NB4 (cell line): ENCODE data around the gene SLC39A13.

Experiments
- POLR2A ChIP-seq: IDR thresholded peaks from 2 replicates; pipeline ENCODE4 v1.6.1; 2011; ENCODE audit warnings: mild to moderate bottlenecking; ENCODE audit not compliant: insufficient read length; ENCODE audit errors: extremely low read depth
- TF ChIP-seq, protein P1 (sequence below): IDR thresholded peaks from one replicate; pipeline ENCODE4 v1.5.1; 2012; ENCODE audit warnings: low read depth, low read length

DNA sequence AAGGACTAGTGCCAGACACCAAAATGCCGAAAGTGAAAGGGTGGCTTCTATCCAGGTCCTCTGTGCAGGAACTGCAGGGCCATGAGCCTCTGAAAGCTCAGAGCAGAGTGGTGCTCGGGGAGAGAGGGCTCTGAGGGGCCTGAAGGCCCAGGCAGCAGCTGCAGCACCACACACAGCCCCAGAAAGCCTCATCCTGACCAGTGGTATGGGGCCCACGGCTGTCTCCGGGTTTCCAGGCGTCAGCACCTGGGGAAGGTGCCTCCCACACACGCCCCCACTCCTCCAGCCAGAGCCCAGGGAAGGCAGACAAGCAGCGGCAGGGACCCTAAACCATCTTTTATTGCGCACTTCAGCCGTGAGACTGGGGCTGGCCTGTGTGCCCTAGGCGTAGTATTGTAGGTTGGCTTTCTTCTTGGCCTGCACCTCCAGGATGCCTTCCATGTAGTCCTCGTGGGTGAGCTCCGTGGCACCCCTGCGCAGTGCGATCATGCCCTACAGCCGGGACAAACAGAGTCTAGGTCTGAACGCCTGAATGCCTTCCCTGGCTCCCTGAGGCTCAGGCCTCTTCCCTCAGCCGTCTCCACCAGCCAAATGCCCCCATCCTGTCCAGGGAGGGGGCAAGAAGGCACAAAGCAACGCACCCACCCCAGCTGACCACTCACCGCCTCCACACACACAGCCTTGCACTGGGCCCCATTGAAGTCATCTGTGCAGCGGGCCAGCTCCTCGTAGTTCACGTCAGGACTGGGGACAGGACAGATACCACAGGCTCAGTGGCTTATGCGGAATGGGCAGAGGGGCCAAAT lies 10.3 kb downstream of the SLC39A13 start:
- TF ChIP-seq, protein P1, sequence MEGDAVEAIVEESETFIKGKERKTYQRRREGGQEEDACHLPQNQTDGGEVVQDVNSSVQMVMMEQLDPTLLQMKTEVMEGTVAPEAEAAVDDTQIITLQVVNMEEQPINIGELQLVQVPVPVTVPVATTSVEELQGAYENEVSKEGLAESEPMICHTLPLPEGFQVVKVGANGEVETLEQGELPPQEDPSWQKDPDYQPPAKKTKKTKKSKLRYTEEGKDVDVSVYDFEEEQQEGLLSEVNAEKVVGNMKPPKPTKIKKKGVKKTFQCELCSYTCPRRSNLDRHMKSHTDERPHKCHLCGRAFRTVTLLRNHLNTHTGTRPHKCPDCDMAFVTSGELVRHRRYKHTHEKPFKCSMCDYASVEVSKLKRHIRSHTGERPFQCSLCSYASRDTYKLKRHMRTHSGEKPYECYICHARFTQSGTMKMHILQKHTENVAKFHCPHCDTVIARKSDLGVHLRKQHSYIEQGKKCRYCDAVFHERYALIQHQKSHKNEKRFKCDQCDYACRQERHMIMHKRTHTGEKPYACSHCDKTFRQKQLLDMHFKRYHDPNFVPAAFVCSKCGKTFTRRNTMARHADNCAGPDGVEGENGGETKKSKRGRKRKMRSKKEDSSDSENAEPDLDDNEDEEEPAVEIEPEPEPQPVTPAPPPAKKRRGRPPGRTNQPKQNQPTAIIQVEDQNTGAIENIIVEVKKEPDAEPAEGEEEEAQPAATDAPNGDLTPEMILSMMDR: no peak
- TF ChIP-seq POLR2A: no peak
